ENCODE measurements around the gene CCER1.

GRCh38 chr12:90954921-90955320, at the start of gene CCER1:
- no peak for TF ChIP-seq CTCF (IDR thresholded peaks at IDR 0.05; ENCODE audit: low read depth, low read length, poor library complexity, severe bottlenecking)
- no peak for TF ChIP-seq EZH2phosphoT487 (IDR thresholded peaks at IDR 0.05; ENCODE audit: borderline replicate concordance, low read length)
